PFSK-1 (cell line): ENCODE measurements around the gene ABL2.

Experiments
- TAF1 ChIP-seq: IDR thresholded peaks from 2 replicates; pipeline ENCODE4 v1.6.1; 2012; ENCODE audit warnings: low read length, control low read depth, borderline replicate concordance; ENCODE audit not compliant: insufficient read depth
- TF ChIP-seq, protein P1 (sequence below), 2 experiments: IDR thresholded peaks; 2 replicates each; pipeline versions ENCODE4 v1.6.1 to v1.8.0; 2011 to 2012; ENCODE audit warnings: low read depth in 2 of 2, low read length in 2 of 2, control low read depth in 1 of 2, inconsistent platforms in 1 of 2, mild to moderate bottlenecking in 1 of 2, moderate library complexity in 1 of 2; ENCODE audit not compliant: insufficient read depth in 1 of 2

GRCh38 chr1:179052776-179053175 lies 176.7 kb downstream of the ABL2 start:
- TF ChIP-seq, protein P1, sequence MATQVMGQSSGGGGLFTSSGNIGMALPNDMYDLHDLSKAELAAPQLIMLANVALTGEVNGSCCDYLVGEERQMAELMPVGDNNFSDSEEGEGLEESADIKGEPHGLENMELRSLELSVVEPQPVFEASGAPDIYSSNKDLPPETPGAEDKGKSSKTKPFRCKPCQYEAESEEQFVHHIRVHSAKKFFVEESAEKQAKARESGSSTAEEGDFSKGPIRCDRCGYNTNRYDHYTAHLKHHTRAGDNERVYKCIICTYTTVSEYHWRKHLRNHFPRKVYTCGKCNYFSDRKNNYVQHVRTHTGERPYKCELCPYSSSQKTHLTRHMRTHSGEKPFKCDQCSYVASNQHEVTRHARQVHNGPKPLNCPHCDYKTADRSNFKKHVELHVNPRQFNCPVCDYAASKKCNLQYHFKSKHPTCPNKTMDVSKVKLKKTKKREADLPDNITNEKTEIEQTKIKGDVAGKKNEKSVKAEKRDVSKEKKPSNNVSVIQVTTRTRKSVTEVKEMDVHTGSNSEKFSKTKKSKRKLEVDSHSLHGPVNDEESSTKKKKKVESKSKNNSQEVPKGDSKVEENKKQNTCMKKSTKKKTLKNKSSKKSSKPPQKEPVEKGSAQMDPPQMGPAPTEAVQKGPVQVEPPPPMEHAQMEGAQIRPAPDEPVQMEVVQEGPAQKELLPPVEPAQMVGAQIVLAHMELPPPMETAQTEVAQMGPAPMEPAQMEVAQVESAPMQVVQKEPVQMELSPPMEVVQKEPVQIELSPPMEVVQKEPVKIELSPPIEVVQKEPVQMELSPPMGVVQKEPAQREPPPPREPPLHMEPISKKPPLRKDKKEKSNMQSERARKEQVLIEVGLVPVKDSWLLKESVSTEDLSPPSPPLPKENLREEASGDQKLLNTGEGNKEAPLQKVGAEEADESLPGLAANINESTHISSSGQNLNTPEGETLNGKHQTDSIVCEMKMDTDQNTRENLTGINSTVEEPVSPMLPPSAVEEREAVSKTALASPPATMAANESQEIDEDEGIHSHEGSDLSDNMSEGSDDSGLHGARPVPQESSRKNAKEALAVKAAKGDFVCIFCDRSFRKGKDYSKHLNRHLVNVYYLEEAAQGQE (IDR thresholded peaks at IDR 0.05; ENCODE audit: insufficient read depth in 1 of 2, low read depth in 2 of 2, low read length in 2 of 2): no peak
- TF ChIP-seq TAF1: no peak
